ENCODE data around the gene TMEM196. TPM values are rescaled to one million over a fixed set of nuclear protein-coding genes. Genes with fewer than 3 reads are reported as not detected.

The TMEM196 gene
- total and polyA plus RNA-seq, 8 donors = 0.19 to 5.2 (median 0.66) TPM

Small RNAs within 50 kb of the gene (microRNA-seq; reads per million reads assigned to microRNA genes)
- gene MIR3146 = 0 to 0.39 reads per million in 2 donors

Other genes starting within 250 kb of the TMEM196 start
- gene POLR1F, start 64.6 kb downstream of the TMEM196 start, total RNA-seq = 1 to 10 TPM; 4.1 to 6.1 (median 4.7) TPM
- gene POLR1F, start 64.6 kb downstream of the TMEM196 start, polyA plus RNA-seq = 1 to 10 TPM; 2.8 to 4.8 TPM

Measured in pancreas (tissue), 8 donors.